ENCODE data around the gene GPR119. TPM values are rescaled to one million over a fixed set of nuclear protein-coding genes. Genes with fewer than 3 reads are reported as not detected.
A peak's percentile ranks its signal among the peaks of the same experiment; 100 is the strongest.

GPR119 gene
- polyA plus RNA-seq, 1 donor (not counting 4 experiments of a cell fraction or from before 2014, with no cell fraction given) = not detected

- Histone ChIP-seq H3K4me3 (ENCODE audit: control insufficient read depth in 2 of 3, extremely low read depth in 1 of 3, insufficient read depth in 2 of 3, low read depth in 1 of 3, low read length in 3 of 3) (no peak overlapping the region), H3K27ac (ENCODE audit: control insufficient read depth, insufficient read depth, low read length) (no peak overlapping the region), H3K27me3 (ENCODE audit: control insufficient read depth, extremely low read depth, insufficient read depth, low read length) (no peaks in the 10 kb centered on the region), H2AFZ (ENCODE audit: control insufficient read depth, low read length) (no peak overlapping the region), H3K9me1 (ENCODE audit: control insufficient read depth, extremely low read depth, insufficient read depth, low read length) (no peaks in the 10 kb centered on the region), H3K79me2 (ENCODE audit: control insufficient read depth, insufficient read depth, low read length) (no peaks in the 10 kb centered on the region), H3K36me3 (ENCODE audit: control insufficient read depth in 2 of 2, extremely low read depth in 1 of 2, insufficient read depth in 2 of 2, low read length in 2 of 2) (peaks cover 0 to 3% of the 10 kb centered on the region in 2 experiments), H3K4me2 (ENCODE audit: control insufficient read depth, extremely low read depth, insufficient read depth, low read depth, low read length) (no peak overlapping the region), H3K9ac (ENCODE audit: control insufficient read depth, extremely low read depth, insufficient read depth, low read length) (no peak overlapping the region), H4K20me1 (ENCODE audit: control insufficient read depth, extremely low read depth, insufficient read depth, low read length) (no peaks in the 10 kb centered on the region), H3K9me3 (ENCODE audit: control insufficient read depth, low read depth, low read length) (no peaks in the 10 kb centered on the region), H3K4me1 (ENCODE audit: control insufficient read depth, extremely low read depth, insufficient read depth, low read length) (no peaks in the 10 kb centered on the region)
- no peak for TF ChIP-seq EZH2 (IDR thresholded peaks at IDR 0.05; ENCODE audit: low read length)
- no peak for TF ChIP-seq CTCF (optimal IDR thresholded peaks at IDR 0.05 in 1 of 3, IDR thresholded peaks at IDR 0.05 in 1 of 3, conservative IDR thresholded peaks at IDR 0.05 in 1 of 3; ENCODE audit: extremely low read depth in 1 of 3, insufficient read depth in 2 of 3, low read length in 3 of 3)
- FAIRE-seq = no peak
- DNase-seq (ENCODE audit: low read depth, low spot score) = no peak
- dilution Hi-C loops (cut with MboI; ENCODE audit: extremely low pct_ligation_motif_present, low sequenced_read_pairs) = no loop called here
Measured at GRCh38 chrX:130413415-130413814, 27.9 kb upstream of the GPR119 start.

- FAIRE-seq (no peak), DNase-seq (ENCODE audit: low read depth, low spot score) (no peak)
- Histone ChIP-seq H3K27ac (ENCODE audit: control insufficient read depth, insufficient read depth, low read length) (peak overlapping the region; percentile 49), H3K9ac (ENCODE audit: control insufficient read depth, extremely low read depth, insufficient read depth, low read length) (peak overlapping the region; percentile 75), H3K4me3 (ENCODE audit: control insufficient read depth in 2 of 3, extremely low read depth in 1 of 3, insufficient read depth in 2 of 3, low read depth in 1 of 3, low read length in 3 of 3) (peak overlapping the region; percentile 69 to 85 (median 80)), H3K36me3 (ENCODE audit: control insufficient read depth in 2 of 2, extremely low read depth in 1 of 2, insufficient read depth in 2 of 2, low read length in 2 of 2) (peaks cover 0 to 2% of the 10 kb centered on the region in 2 experiments), H3K9me1 (ENCODE audit: control insufficient read depth, extremely low read depth, insufficient read depth, low read length) (no peaks in the 10 kb centered on the region), H3K9me3 (ENCODE audit: control insufficient read depth, low read depth, low read length) (no peaks in the 10 kb centered on the region), H3K79me2 (ENCODE audit: control insufficient read depth, insufficient read depth, low read length) (peaks cover 22% of the 10 kb centered on the region), H2AFZ (ENCODE audit: control insufficient read depth, low read length) (peak overlapping the region; percentile 74), H3K4me2 (ENCODE audit: control insufficient read depth, extremely low read depth, insufficient read depth, low read depth, low read length) (peak overlapping the region; percentile 69), H3K27me3 (ENCODE audit: control insufficient read depth, extremely low read depth, insufficient read depth, low read length) (no peaks in the 10 kb centered on the region), H3K4me1 (ENCODE audit: control insufficient read depth, extremely low read depth, insufficient read depth, low read length) (no peaks in the 10 kb centered on the region), H4K20me1 (ENCODE audit: control insufficient read depth, extremely low read depth, insufficient read depth, low read length) (no peaks in the 10 kb centered on the region)
- dilution Hi-C loops (cut with MboI; ENCODE audit: extremely low pct_ligation_motif_present, low sequenced_read_pairs) = no loop called here
- no peak for TF ChIP-seq EZH2 (IDR thresholded peaks at IDR 0.05; ENCODE audit: low read length)
- no peak for TF ChIP-seq CTCF (optimal IDR thresholded peaks at IDR 0.05 in 1 of 3, IDR thresholded peaks at IDR 0.05 in 1 of 3, conservative IDR thresholded peaks at IDR 0.05 in 1 of 3; ENCODE audit: extremely low read depth in 1 of 3, insufficient read depth in 2 of 3, low read length in 3 of 3)
Measured at GRCh38 chrX:130402208-130402684, 16.8 kb upstream of the GPR119 start.

Data from keratinocyte (primary cell).